ENCODE measurements around the gene HNRNPA3. TPM values are rescaled to one million over a fixed set of nuclear protein-coding genes. Genes with fewer than 3 reads are reported as not detected.

The HNRNPA3 gene
- total RNA-seq, 1 donor from 2014 or later, result 184 TPM

DNA sequence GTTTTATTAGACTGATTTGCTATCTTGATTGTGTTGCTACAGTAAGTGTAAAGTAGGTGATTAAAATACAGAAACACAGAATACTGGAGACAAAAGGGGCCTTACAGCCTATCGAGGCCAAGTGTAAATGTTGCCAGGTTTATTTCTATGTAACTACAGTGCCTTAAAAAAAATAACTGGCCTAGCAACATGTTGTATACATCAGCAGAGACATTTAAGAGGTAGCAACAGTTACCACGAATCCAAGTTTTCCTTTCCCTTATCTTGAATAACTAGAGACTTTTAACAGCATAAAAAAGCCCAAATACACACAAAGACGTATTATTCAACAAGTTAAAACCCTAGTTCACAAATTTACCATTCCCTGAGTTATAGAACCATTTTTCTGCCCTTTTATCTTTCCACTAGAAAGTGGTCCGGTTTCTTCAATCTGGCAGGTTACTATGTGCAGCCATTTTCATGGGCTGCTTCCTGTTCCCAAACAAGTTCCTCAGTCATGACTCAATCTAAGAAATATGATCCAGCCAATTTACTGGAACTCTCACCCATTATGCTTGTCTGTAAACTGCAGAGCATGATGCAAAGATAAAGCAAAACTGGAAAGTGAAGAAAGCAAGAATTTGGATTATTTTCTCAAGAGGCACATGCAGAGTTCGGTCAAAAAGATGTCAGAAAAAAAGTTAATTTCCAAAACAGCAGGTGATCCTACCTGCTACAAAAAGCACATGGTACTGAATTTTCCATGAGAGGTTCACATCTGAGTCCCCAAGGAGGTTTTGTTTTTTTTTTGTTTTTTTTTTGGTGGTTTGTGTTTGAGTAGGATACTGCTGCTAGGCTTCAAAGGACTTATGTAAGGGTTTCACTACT, 29.8 kb downstream of the HNRNPA3 start:
- Histone ChIP-seq H2AFZ (ENCODE audit: low read depth, low read length) (no peak overlapping the region), H3K27ac (ENCODE audit: low read depth, low read length) (peak overlapping the region; percentile 94), H3K27me3 (ENCODE audit: insufficient read depth, low read length) (no peaks in the 10 kb centered on the region), H3K4me2 (ENCODE audit: low read length) (peak overlapping the region; percentile 81), H3K9me3 (ENCODE audit: insufficient read depth, low read depth, low read length) (no peaks in the 10 kb centered on the region), H3K4me1 (ENCODE audit: insufficient read depth, low read length) (peaks cover 58% of the 10 kb centered on the region), H4K20me1 (ENCODE audit: insufficient read depth, low read length) (peaks cover 76% of the 10 kb centered on the region), H3K36me3 (ENCODE audit: insufficient read depth, low read length) (no peaks in the 10 kb centered on the region), H3K79me2 (ENCODE audit: insufficient read depth, low read length) (peaks cover 99% of the 10 kb centered on the region), H3K9ac (ENCODE audit: low read length) (peak overlapping the region; percentile 78), H3K4me3 (ENCODE audit: insufficient read depth, low read depth, low read length) (peak overlapping the region; percentile 37)
- Mint-ChIP-seq H3K4me3 (ENCODE audit: unreplicated experiment) (peak overlapping the region; percentile 61), H3K9me3 (ENCODE audit: unreplicated experiment) (no peaks in the 10 kb centered on the region), H3K27ac (ENCODE audit: unreplicated experiment) (peak overlapping the region; percentile 98), H3K4me1 (ENCODE audit: low read depth, unreplicated experiment) (peaks cover 77% of the 10 kb centered on the region), H3K27me3 (ENCODE audit: low read depth, unreplicated experiment) (no peaks in the 10 kb centered on the region), H3K36me3 (ENCODE audit: low read depth, unreplicated experiment) (peaks cover 3% of the 10 kb centered on the region)
- no peak for TF ChIP-seq EZH2 (IDR thresholded peaks at IDR 0.05; ENCODE audit: insufficient read depth, low read length)
- TF ChIP-seq, protein P1, sequence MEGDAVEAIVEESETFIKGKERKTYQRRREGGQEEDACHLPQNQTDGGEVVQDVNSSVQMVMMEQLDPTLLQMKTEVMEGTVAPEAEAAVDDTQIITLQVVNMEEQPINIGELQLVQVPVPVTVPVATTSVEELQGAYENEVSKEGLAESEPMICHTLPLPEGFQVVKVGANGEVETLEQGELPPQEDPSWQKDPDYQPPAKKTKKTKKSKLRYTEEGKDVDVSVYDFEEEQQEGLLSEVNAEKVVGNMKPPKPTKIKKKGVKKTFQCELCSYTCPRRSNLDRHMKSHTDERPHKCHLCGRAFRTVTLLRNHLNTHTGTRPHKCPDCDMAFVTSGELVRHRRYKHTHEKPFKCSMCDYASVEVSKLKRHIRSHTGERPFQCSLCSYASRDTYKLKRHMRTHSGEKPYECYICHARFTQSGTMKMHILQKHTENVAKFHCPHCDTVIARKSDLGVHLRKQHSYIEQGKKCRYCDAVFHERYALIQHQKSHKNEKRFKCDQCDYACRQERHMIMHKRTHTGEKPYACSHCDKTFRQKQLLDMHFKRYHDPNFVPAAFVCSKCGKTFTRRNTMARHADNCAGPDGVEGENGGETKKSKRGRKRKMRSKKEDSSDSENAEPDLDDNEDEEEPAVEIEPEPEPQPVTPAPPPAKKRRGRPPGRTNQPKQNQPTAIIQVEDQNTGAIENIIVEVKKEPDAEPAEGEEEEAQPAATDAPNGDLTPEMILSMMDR (IDR thresholded peaks at IDR 0.05; ENCODE audit: insufficient read depth, low read depth, low read length), result no peak
- FAIRE-seq (peak; percentile 92), DNase-seq (ENCODE audit: low read depth) (peak; percentile 95)

DNA sequence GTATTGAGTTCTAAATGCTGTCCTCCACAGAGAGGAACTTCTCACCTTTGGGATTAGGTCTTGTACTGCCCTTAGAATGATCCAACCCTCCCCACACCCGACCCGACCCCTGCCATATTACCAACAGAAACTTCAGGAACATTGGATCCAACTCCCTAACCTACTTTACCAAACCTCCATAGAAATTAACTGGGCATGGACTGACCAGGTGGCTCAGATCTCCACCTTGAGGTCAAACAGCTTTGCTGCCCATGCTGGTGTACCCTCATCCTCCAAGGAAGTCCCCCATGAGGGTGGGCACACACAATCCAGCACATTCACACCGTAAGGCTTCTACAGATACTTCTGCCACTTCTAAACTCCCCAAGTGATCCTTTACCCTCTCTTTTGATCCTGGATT, 30.5 kb downstream of the HNRNPA3 start:
- peaks cover 3% of the 10 kb centered on the region for H3K36me3 Mint-ChIP-seq (ENCODE audit: low read depth, unreplicated experiment)
- H3K27me3 ChIP-seq (ENCODE audit: insufficient read depth, low read length), result no peaks in the 10 kb centered on the region
- peaks cover 77% of the 10 kb centered on the region for H4K20me1 ChIP-seq (ENCODE audit: insufficient read depth, low read length)
- H3K9me3 Mint-ChIP-seq (ENCODE audit: unreplicated experiment), result no peaks in the 10 kb centered on the region
- FAIRE-seq (no peak), DNase-seq (ENCODE audit: low read depth) (no peak)
- peak overlapping the region; percentile 73 for H3K4me3 Mint-ChIP-seq (ENCODE audit: unreplicated experiment)
- no peaks in the 10 kb centered on the region for H3K27me3 Mint-ChIP-seq (ENCODE audit: low read depth, unreplicated experiment)
- H3K9ac ChIP-seq (ENCODE audit: low read length), result peak overlapping the region; percentile 78
- H3K4me1 Mint-ChIP-seq (ENCODE audit: low read depth, unreplicated experiment), result peaks cover 76% of the 10 kb centered on the region
- H3K79me2 ChIP-seq (ENCODE audit: insufficient read depth, low read length), result peaks cover 99% of the 10 kb centered on the region
- no peak overlapping the region for H2AFZ ChIP-seq (ENCODE audit: low read depth, low read length)
- H3K4me2 ChIP-seq (ENCODE audit: low read length), result peak overlapping the region; percentile 81
- H3K4me1 ChIP-seq (ENCODE audit: insufficient read depth, low read length), result peaks cover 58% of the 10 kb centered on the region
- H3K27ac Mint-ChIP-seq (ENCODE audit: unreplicated experiment), result peak overlapping the region; percentile 98
- H3K9me3 ChIP-seq (ENCODE audit: insufficient read depth, low read depth, low read length), result no peaks in the 10 kb centered on the region
- no peaks in the 10 kb centered on the region for H3K36me3 ChIP-seq (ENCODE audit: insufficient read depth, low read length)
- H3K27ac ChIP-seq (ENCODE audit: low read depth, low read length), result peak overlapping the region; percentile 94
- TF ChIP-seq EZH2 (IDR thresholded peaks at IDR 0.05; ENCODE audit: insufficient read depth, low read length), result no peak
- TF ChIP-seq, protein P1 (IDR thresholded peaks at IDR 0.05; ENCODE audit: insufficient read depth, low read depth, low read length), result no peak
- H3K4me3 ChIP-seq (ENCODE audit: insufficient read depth, low read depth, low read length), result peak overlapping the region; percentile 37

DNA sequence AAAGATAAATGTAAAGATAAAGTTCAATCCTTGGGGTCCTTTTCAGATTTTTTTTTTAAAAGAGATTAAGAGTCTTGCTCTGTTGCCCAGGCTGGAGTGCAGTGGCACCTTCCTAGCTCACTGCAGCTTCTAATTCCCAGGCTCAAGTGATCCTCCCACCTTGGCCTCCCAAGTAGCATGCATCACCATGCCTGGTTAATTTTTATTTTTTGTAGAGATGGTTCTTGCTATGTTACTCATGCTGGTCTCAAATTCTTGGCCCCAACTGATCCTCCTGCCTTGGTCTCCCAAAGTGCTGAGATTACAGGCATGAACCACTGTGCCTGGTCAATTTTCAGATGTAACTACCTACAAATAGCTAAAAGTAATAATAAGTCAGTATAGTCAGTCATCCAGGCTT, 30.9 kb downstream of the HNRNPA3 start:
- Mint-ChIP-seq H3K9me3 (ENCODE audit: unreplicated experiment) (no peaks in the 10 kb centered on the region), H3K4me3 (ENCODE audit: unreplicated experiment) (peak overlapping the region; percentile 73), H3K27ac (ENCODE audit: unreplicated experiment) (peak overlapping the region; percentile 98), H3K4me1 (ENCODE audit: low read depth, unreplicated experiment) (peaks cover 72% of the 10 kb centered on the region), H3K36me3 (ENCODE audit: low read depth, unreplicated experiment) (peaks cover 3% of the 10 kb centered on the region), H3K27me3 (ENCODE audit: low read depth, unreplicated experiment) (no peaks in the 10 kb centered on the region)
- peaks cover 58% of the 10 kb centered on the region for H3K4me1 ChIP-seq (ENCODE audit: insufficient read depth, low read length)
- H4K20me1 ChIP-seq (ENCODE audit: insufficient read depth, low read length), result peaks cover 77% of the 10 kb centered on the region
- peak overlapping the region; percentile 81 for H3K4me2 ChIP-seq (ENCODE audit: low read length)
- no peak for TF ChIP-seq EZH2 (IDR thresholded peaks at IDR 0.05; ENCODE audit: insufficient read depth, low read length)
- TF ChIP-seq, protein P1 (IDR thresholded peaks at IDR 0.05; ENCODE audit: insufficient read depth, low read depth, low read length), result no peak
- H3K36me3 ChIP-seq (ENCODE audit: insufficient read depth, low read length), result no peaks in the 10 kb centered on the region
- no peaks in the 10 kb centered on the region for H3K27me3 ChIP-seq (ENCODE audit: insufficient read depth, low read length)
- peaks cover 99% of the 10 kb centered on the region for H3K79me2 ChIP-seq (ENCODE audit: insufficient read depth, low read length)
- H2AFZ ChIP-seq (ENCODE audit: low read depth, low read length), result no peak overlapping the region
- no peak overlapping the region for H3K4me3 ChIP-seq (ENCODE audit: insufficient read depth, low read depth, low read length)
- no peaks in the 10 kb centered on the region for H3K9me3 ChIP-seq (ENCODE audit: insufficient read depth, low read depth, low read length)
- H3K9ac ChIP-seq (ENCODE audit: low read length), result peak overlapping the region; percentile 78
- peak overlapping the region; percentile 94 for H3K27ac ChIP-seq (ENCODE audit: low read depth, low read length)
- no peak for DNase-seq (ENCODE audit: low read depth)
- FAIRE-seq, result no peak
